ENCODE results near the gene FAM120A. TPM values are rescaled to one million over a fixed set of nuclear protein-coding genes. Genes with fewer than 3 reads are reported as not detected.

FAM120A gene
- total and polyA plus RNA-seq, 11 donors = 37.9 to 123 (median 113) TPM

GRCh38 chr9:93567271-93567959, 115.9 kb downstream of the FAM120A start:
- peaks cover 0 to 31% (median 28%) of the 10 kb centered on the region in 9 donors for H3K36me3 ChIP-seq
- DNase-seq = no peak
- intact Hi-C loops (cut with DNase I) = loop anchor here in 9 of 10 donors (1.0 to 10.0 kb wide), 12 partner anchors 8 to 473 kb away; partner anchors contain the start of genes FAM120A (in 6 of the 9), FAM120AOS (in 6 of the 9) and CARD19 (in 1 of the 9)

GRCh38 chr9:93568169-93568568, 116.7 kb downstream of the FAM120A start:
- no peaks in the 10 kb centered on the region for H3K27me3 ChIP-seq
- H3K4me3 ChIP-seq = no peak overlapping the region
- WGBS, 4 donors = 93 to 94% (median 94%) methylated on average over 5 of the region's 5 CpGs
- H3K36me3 ChIP-seq = peaks cover 0 to 24% (median 21%) of the 10 kb centered on the region in 9 donors
- intact Hi-C loops (cut with DNase I) = loop anchor here in 9 of 10 donors (5.0 to 10.0 kb wide), 8 partner anchors 113 to 473 kb away; partner anchors contain the start of genes FAM120A (in 5 of the 9), FAM120AOS (in 5 of the 9) and CARD19 (in 1 of the 9)
- H3K4me1 ChIP-seq = peaks cover 0 to 29% (median 11%) of the 10 kb centered on the region in 12 donors
- H3K9me3 ChIP-seq = peaks cover 0 to 10% (median 0%) of the 10 kb centered on the region in 12 donors
- H3K27ac ChIP-seq = no peak overlapping the region
- TF ChIP-seq CTCF (IDR thresholded peaks at IDR 0.05) (no peak), POLR2A (IDR thresholded peaks at IDR 0.05) (no peak)
- DNase-seq (no peak), ATAC-seq (no peak)

More at GRCh38 chr9:93567271-93567959, 115.9 kb downstream of the FAM120A start:
- peak; percentile 2 to 13 (median 6) for ATAC-seq
- no peak for TF ChIP-seq POLR2A (IDR thresholded peaks at IDR 0.05)
- Histone ChIP-seq H3K27ac (peak overlapping the region; percentile 87 to 98 (median 96)), H3K4me3 (peak overlapping the region; percentile 4 to 75 (median 66)), H3K4me1 (peaks cover 0 to 26% (median 11%) of the 10 kb centered on the region in 12 donors), H3K27me3 (no peaks in the 10 kb centered on the region), H3K9me3 (peaks cover 0 to 10% (median 0%) of the 10 kb centered on the region in 12 donors)
- 58 to 64% (median 62%) methylated on average over 10 to 15 of the region's 15 CpGs for WGBS, 4 donors

- no peak for DNase-seq
- ATAC-seq = no peak
- no peak overlapping the region for H3K27ac ChIP-seq
These were observed 118.2 kb downstream of the FAM120A start for GRCh38 chr9:93569621-93570174.

GRCh38 chr9:93572221-93572620, 120.7 kb downstream of the FAM120A start:
- Histone ChIP-seq H3K4me1 (peaks cover 0 to 41% (median 16%) of the 10 kb centered on the region in 12 donors), H3K9me3 (peaks cover 0 to 10% (median 0%) of the 10 kb centered on the region in 12 donors), H3K4me3 (no peak overlapping the region), H3K36me3 (no peaks in the 10 kb centered on the region), H3K27me3 (no peaks in the 10 kb centered on the region), H3K27ac (no peak overlapping the region)
- intact Hi-C loops (cut with DNase I) = loop anchor here in 1 of 10 donors (10.0 kb wide), 1 partner anchor 127 kb away; no protein-coding TSS in a partner anchor
- TF ChIP-seq CTCF (IDR thresholded peaks at IDR 0.05) = no peak
- no peak for TF ChIP-seq POLR2A (IDR thresholded peaks at IDR 0.05)
- no peak for ATAC-seq
- no peak for DNase-seq
- WGBS, 4 donors = 74 to 84% (median 79%) methylated on average over 2 of the region's 2 CpGs

More at GRCh38 chr9:93569621-93570174, 118.2 kb downstream of the FAM120A start:
- whole genome bisulfite sequencing, 4 donors = 83 to 97% (median 93%) methylated on average over 1 of the region's 1 CpG
- TF ChIP-seq CTCF (IDR thresholded peaks at IDR 0.05) = no peak
- TF ChIP-seq POLR2A (IDR thresholded peaks at IDR 0.05) = no peak
- Histone ChIP-seq H3K27me3 (no peaks in the 10 kb centered on the region), H3K4me1 (peaks cover 0 to 43% (median 13%) of the 10 kb centered on the region in 12 donors), H3K9me3 (peaks cover 0 to 10% (median 0%) of the 10 kb centered on the region in 12 donors), H3K36me3 (peaks cover 0 to 8% (median 5%) of the 10 kb centered on the region in 9 donors), H3K4me3 (no peak overlapping the region)
- intact Hi-C loops (cut with DNase I) = loop anchor here (5.0 to 10.0 kb wide), 9 partner anchors 115 to 475 kb away; partner anchors contain the start of genes FAM120A (in 5 of the 10), FAM120AOS (in 5 of the 10) and CARD19 (in 1 of the 10)
